NAMALWA (cell line): ENCODE results near the gene KCNK15.

Source experiments
- DNase-seq: peaks from one replicate; pipeline ENCODE4 v3.0.0-alpha.2; 2015; ENCODE audit warnings: low spot score

Gene KCNK15

GRCh38 chr20:44790638-44791393, 45.2 kb downstream of the KCNK15 start:
- no peak for DNase-seq

GRCh38 chr20:44792796-44793195, 47.1 kb downstream of the KCNK15 start:
- no peak for DNase-seq

- no peak for DNase-seq
These were observed 50.2 kb downstream of the KCNK15 start for GRCh38 chr20:44795836-44796235.

- no peak for DNase-seq
These were observed 50.6 kb downstream of the KCNK15 start for GRCh38 chr20:44796311-44796710.

- DNase-seq = no peak
These were observed 51.2 kb downstream of the KCNK15 start for GRCh38 chr20:44796758-44797457.

- no peak for DNase-seq
These were observed 54.0 kb downstream of the KCNK15 start for GRCh38 chr20:44799691-44800090.

- DNase-seq = peak; percentile 49
These were observed 54.9 kb downstream of the KCNK15 start for GRCh38 chr20:44800391-44801046.
